Non-pigmented ciliary epithelial cell (primary cell): ENCODE data around the gene ARHGEF11.
"Not testable (repeated sequence)": the region's sequence is repeated elsewhere in the genome, so short reads cannot be mapped to it uniquely, and the experiment has no call there.

Source experiments
- DNase-seq: peaks from one replicate; pipeline ENCODE4 v3.0.0-alpha.2; 2010; ENCODE audit warnings: low read depth

Gene ARHGEF11

GRCh38 chr1:156930483-156930882 is 115.1 kb downstream of the ARHGEF11 start:
- no peak for DNase-seq

DNA sequence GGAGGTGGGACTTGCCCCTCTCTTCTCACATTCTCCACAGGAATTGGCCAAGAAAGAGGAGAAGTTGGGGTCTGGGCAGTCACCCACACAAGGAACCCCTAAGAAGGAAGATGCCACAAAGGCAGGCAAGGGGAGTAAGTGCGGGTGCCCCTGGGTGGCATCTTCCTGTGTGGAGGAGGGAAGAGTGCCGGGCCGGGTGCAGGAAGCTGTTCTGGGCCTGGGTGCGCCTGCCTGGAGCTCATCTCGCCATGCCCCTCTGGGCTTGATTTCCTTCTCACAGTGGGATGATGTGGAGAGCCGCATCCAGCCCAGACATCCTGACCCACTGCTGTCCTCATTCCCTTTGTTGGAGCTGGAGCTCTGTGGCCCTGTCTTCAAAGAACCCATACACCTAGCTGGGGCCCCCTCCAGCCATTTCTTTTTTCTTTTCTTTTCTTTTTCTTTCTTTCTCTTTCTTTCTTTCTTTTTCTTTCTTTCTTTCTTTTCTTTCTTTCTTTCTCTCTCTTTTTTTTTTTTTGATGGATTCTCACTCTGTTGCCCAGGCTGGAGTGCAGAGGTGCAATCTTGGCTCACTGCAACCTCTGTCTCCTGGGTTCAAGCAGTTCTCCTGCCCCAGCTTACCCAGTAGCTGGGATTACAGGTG is 115.8 kb downstream of the ARHGEF11 start:
- no peak for DNase-seq

GRCh38 chr1:156928043-156928602 is 117.4 kb downstream of the ARHGEF11 start:
- DNase-seq: no peak

DNA sequence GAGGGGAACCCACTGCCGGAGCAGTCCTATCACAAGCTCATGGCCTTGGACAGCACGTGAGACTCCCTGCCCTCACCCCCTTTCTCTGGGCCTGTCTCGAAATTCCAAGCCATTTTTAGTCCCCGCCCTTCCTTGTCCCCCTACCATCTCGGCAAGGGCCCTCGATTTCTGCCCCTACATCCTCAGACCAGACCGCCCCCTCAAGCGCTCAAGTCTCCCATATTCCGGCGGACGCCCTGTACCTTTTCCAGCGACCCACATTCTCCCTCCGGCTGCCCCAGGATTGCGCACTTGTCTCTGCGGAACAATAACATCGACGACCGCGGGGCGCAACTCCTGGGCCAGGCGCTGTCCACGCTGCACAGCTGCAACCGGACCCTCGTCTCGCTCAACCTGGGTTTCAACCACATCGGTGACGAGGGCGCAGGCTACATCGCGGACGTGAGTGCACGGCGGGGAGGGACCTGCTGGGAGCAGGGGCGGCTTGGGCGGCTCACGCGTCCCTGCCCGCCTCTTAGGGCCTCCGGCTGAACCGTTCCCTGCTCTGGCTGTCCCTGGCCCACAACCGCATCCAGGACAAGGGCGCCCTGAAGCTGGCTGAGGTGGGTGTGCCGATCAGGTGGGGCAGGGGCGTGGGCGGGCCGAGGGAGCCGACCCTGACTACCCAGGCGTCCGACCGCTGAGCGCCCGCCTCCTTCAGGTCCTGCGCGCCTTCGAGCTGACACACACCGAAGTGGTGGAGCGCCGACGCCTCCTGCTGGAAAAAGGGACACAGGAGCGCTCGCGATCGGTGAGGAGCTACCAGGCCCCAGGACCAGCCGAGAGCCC is 118.1 kb downstream of the ARHGEF11 start:
- no peak for DNase-seq

- not testable (repeated sequence) for DNase-seq
Measured at GRCh38 chr1:156926695-156927094, 118.8 kb downstream of the ARHGEF11 start.

DNA sequence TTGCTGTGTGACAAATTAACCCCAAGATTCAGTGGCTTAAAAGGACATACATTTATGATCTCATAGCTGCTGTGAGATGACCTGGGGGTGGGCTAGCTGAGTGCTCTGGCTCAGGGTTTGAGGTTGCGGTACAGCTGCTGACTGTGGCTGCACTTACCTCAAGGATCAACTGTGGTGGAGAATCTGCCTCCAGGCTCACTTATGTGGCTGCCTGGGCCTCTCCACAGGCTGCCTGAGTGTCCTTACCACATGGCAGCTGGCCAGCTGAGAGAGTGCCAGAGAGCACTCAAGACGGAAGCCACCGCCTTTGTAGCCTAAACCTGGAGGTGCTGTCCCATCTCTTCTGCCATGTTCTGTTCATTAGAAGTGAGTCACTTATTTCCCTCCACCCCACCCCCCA is 119.4 kb downstream of the ARHGEF11 start:
- DNase-seq: no peak

- DNase-seq: no peak
Measured at GRCh38 chr1:156925154-156926010, 120.2 kb downstream of the ARHGEF11 start.

GRCh38 chr1:156924478-156925153 is 120.9 kb downstream of the ARHGEF11 start:
- no peak for DNase-seq

DNA sequence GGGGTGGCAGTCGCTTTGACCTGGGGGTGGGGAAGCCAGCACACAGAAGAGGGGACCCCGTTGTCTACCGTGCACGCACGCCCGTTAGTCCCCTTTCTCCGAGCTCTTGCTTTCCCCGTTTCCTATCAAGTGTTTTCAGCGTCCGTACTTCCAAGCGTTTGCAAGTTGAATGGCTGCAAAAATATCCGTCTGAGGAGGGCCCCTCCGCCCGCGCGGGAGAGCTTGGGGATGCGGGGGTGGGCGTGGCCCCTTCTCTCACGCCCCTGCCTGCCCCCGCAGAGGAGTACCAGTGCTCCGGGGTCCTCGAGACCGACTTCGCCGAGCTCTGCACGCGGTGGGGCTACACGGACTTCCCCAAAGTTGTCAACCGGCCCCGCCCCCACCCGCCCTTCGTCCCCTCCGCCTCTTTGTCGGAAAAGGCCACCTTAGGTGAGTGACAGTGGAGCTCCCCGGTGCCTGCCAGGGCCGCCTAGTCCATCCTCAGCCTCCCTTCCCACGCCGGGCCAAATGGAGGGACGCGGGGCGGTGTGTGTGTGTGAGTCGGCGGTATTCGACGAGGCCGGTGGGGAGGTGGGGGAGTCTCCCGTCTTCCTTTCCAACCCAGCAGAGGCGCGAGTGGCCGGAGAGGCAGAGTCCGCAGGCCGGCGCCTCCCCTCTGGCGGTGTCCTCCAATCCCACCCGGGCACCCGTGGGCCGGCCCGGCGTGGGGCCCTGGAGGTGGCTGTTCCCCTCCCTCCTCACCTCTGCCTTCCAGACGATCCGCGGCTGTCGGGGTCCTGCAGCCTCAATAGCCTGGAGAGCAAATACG is 121.7 kb downstream of the ARHGEF11 start:
- DNase-seq: no peak

GRCh38 chr1:156922986-156923669 is 122.4 kb downstream of the ARHGEF11 start:
- no peak for DNase-seq

DNA sequence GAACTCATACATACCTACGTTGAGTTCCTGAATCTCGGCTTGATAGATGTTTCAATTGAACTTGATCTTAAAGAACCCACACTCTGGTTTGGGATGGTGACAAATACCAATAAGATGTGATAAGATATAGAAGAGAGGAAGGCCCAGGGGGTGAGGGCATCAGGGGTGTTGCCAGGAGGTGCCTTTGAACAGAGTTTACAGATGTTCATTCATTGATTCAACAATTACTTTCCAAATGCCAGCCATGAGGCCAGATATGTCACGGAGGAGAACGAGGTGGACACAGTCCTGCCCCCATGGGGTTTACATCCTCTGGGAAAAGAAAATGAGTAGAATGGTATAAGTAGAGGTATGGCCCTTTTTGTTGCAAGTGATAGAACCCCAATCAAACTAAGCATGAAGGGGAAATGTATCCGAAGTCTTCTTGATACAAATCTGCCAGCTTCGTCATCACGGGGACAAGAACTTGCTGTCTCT is 124.5 kb downstream of the ARHGEF11 start:
- DNase-seq: no peak

DNA sequence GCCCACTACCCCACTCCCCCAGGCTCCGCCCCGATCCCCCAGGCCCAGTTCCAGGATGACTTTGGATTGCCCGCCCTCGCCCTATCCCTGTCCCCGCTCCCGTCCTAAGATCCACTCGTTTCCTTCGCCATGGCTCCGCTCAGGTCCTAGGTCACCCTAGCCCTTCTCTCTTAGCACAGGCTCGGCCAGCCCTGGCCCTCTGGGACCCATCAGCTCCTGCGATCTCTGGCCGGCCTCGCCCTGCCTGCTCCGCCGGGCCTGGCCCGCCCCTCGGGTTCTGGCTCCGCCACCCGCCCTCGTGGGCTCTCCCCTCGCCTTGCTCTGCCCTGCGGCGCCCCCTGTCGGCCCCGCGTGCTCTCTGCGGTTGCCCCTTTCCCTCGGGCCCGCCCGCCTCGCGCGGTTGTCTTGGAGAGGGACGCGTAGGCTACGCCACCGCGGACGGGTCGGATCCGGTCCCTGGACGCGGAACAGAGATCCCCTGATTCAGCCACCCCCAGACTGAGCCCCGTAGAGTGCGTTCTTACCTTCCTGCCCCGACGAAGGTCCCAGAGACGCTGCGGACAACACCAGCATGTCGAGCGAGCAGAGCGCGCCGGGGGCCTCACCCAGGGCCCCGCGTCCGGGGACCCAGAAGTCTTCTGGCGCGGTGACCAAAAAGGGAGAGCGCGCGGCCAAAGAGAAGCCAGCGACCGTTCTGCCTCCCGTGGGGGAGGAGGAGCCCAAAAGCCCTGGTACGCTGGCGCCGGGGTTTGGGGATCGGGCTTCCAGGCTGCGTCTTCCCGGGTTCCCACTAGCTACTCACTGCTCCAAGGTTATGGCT is 125.1 kb downstream of the ARHGEF11 start, which contains the start of gene LRRC71:
LRRC71 (plus strand) TSS at position 400 of the 820 bp plus-strand sequence; CDS start at position 572, 172 bp downstream.
- no peak for DNase-seq

DNA sequence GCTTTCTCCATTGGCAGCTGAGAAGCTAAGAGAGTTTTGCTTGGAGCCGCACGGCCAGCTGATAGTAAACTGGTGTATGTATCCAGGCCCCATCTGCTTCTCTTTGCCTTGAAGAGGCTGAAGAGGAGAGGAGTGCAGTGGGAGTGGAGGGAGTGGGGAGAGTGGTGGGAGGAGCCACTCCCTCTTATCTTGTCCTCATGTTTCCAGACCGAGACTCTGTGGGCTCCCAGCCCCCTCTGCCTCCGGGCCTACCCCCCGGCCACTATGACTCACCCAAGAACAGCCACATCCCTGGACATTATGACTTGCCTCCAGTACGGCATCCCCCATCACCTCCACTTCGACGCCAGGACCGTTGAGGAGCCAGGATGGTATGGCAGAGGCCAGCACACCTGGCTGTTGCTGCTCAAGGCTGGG is 131.1 kb downstream of the ARHGEF11 start:
- no peak for DNase-seq

GRCh38 chr1:156913809-156914387 is 131.6 kb downstream of the ARHGEF11 start:
- no peak for DNase-seq

DNA sequence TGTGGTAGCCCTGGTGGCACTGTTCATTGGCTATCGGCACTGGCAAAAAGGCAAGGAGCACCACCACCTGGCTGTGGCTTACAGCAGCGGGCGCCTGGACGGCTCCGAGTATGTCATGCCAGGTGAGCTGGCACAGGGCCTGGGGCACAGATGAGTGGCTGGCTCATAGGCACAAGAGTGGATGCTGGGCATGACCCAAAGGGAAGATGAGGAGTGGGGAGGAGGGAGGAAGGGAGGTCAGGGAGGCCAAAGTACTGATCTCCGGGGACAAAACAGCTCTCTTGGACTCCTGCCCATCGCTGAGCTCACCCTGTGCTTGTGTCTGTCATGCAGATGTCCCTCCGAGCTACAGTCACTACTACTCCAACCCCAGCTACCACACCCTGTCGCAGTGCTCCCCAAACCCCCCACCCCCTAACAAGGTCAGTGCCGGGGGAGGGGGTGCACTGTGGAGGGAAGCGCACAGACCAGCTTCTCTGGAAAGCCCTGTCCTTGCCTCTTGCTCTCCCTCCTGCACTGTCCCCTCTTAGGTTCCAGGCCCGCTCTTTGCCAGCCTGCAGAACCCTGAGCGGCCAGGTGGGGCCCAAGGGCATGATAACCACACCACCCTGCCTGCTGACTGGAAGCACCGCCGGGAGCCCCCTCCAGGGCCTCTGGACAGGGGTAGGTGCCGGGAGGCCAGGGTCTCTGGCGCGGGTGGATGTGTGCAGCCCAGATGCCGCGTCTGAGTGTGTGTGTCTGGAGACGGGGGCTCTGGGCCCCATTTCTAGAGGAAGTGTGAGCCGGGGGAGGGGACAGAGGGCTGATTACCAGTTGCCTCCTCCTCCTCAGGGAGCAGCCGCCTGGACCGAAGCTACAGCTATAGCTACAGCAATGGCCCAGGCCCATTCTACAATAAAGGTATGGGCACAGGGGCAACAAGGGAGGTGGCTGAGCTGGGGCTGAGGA is 132.4 kb downstream of the ARHGEF11 start:
- no peak for DNase-seq

GRCh38 chr1:156912310-156912709 is 133.2 kb downstream of the ARHGEF11 start:
- no peak for DNase-seq

- no peak for DNase-seq
Measured at GRCh38 chr1:156911577-156912298, 133.8 kb downstream of the ARHGEF11 start.
